ENCODE data around the gene PLEKHA5. TPM values are rescaled to one million over a fixed set of nuclear protein-coding genes. Genes with fewer than 3 reads are reported as not detected.
"Not testable (repeated sequence)": the region's sequence is repeated elsewhere in the genome, so short reads cannot be mapped to it uniquely, and the experiment has no call there.

Gene PLEKHA5
- 45.7 TPM for polyA plus RNA-seq (2013, experiment 1 of 4)
- polyA plus RNA-seq (2013, experiment 2 of 4): 43.3 TPM
- 47.0 TPM for polyA plus RNA-seq (2013, experiment 3 of 4)
- polyA plus RNA-seq (2013, experiment 4 of 4): 54.6 TPM

GRCh38 chr12:19129486-19130223 is at the start of gene PLEKHA5:
TSS of gene PLEKHA5 (plus strand) at chr12:19129733. CDS start at chr12:19129800, 67 bp downstream.
- no peaks in the 10 kb centered on the region for H3K27me3 ChIP-seq (ENCODE audit: control insufficient read depth, insufficient read depth, low read length, poor library complexity, severe bottlenecking)
- H3K4me3 ChIP-seq (ENCODE audit: insufficient read depth, low read depth, low read length): peak within 1 kb of the TSS; percentile 91
- 0% methylated on average over 103 of the region's 103 CpGs for WGBS, 2 experiments
- H3K36me3 ChIP-seq (ENCODE audit: control insufficient read depth, insufficient read depth, low read length): no peaks in the 10 kb centered on the region
- peaks cover 3% of the 10 kb centered on the region for H3K4me1 ChIP-seq (ENCODE audit: control insufficient read depth, insufficient read depth, low read length)
- peak within 1 kb of the TSS; percentile 78 for H3K27ac ChIP-seq (ENCODE audit: insufficient read depth, low read depth, low read length, poor library complexity, severe bottlenecking)
- H3K9me3 ChIP-seq (ENCODE audit: control insufficient read depth, low read length): no peaks in the 10 kb centered on the region

GRCh38 chr12:19080918-19081317 is 48.6 kb upstream of the PLEKHA5 start:
- Histone ChIP-seq H3K27ac (ENCODE audit: insufficient read depth, low read depth, low read length, poor library complexity, severe bottlenecking) (no peak overlapping the region), H3K9me3 (ENCODE audit: control insufficient read depth, low read length) (no peaks in the 10 kb centered on the region), H3K27me3 (ENCODE audit: control insufficient read depth, insufficient read depth, low read length, poor library complexity, severe bottlenecking) (no peaks in the 10 kb centered on the region), H3K4me3 (ENCODE audit: insufficient read depth, low read depth, low read length) (no peak overlapping the region), H3K36me3 (ENCODE audit: control insufficient read depth, insufficient read depth, low read length) (no peaks in the 10 kb centered on the region), H3K4me1 (ENCODE audit: control insufficient read depth, insufficient read depth, low read length) (no peaks in the 10 kb centered on the region)
- 89 to 96% methylated on average over 2 of the region's 2 CpGs for WGBS, 2 experiments

GRCh38 chr12:19082365-19082911 is 47.1 kb upstream of the PLEKHA5 start:
- no peaks in the 10 kb centered on the region for H3K9me3 ChIP-seq (ENCODE audit: control insufficient read depth, low read length)
- no peak overlapping the region for H3K4me3 ChIP-seq (ENCODE audit: insufficient read depth, low read depth, low read length)
- WGBS, 2 experiments: 94 to 95% methylated on average over 7 of the region's 7 CpGs
- no peaks in the 10 kb centered on the region for H3K36me3 ChIP-seq (ENCODE audit: control insufficient read depth, insufficient read depth, low read length)
- H3K4me1 ChIP-seq (ENCODE audit: control insufficient read depth, insufficient read depth, low read length): no peaks in the 10 kb centered on the region
- H3K27ac ChIP-seq (ENCODE audit: insufficient read depth, low read depth, low read length, poor library complexity, severe bottlenecking): no peak overlapping the region
- no peaks in the 10 kb centered on the region for H3K27me3 ChIP-seq (ENCODE audit: control insufficient read depth, insufficient read depth, low read length, poor library complexity, severe bottlenecking)

GRCh38 chr12:19084547-19084946 is 45.0 kb upstream of the PLEKHA5 start:
- Histone ChIP-seq H3K4me1 (ENCODE audit: control insufficient read depth, insufficient read depth, low read length) (no peaks in the 10 kb centered on the region), H3K27ac (ENCODE audit: insufficient read depth, low read depth, low read length, poor library complexity, severe bottlenecking) (no peak overlapping the region), H3K27me3 (ENCODE audit: control insufficient read depth, insufficient read depth, low read length, poor library complexity, severe bottlenecking) (no peaks in the 10 kb centered on the region), H3K9me3 (ENCODE audit: control insufficient read depth, low read length) (no peaks in the 10 kb centered on the region), H3K4me3 (ENCODE audit: insufficient read depth, low read depth, low read length) (no peak overlapping the region), H3K36me3 (ENCODE audit: control insufficient read depth, insufficient read depth, low read length) (no peaks in the 10 kb centered on the region)
- 93 to 94% methylated on average over 4 of the region's 4 CpGs for WGBS, 2 experiments

- Histone ChIP-seq H3K36me3 (ENCODE audit: control insufficient read depth, insufficient read depth, low read length) (no peaks in the 10 kb centered on the region), H3K27ac (ENCODE audit: insufficient read depth, low read depth, low read length, poor library complexity, severe bottlenecking) (no peak overlapping the region), H3K27me3 (ENCODE audit: control insufficient read depth, insufficient read depth, low read length, poor library complexity, severe bottlenecking) (no peaks in the 10 kb centered on the region), H3K9me3 (ENCODE audit: control insufficient read depth, low read length) (no peaks in the 10 kb centered on the region), H3K4me3 (ENCODE audit: insufficient read depth, low read depth, low read length) (no peak overlapping the region), H3K4me1 (ENCODE audit: control insufficient read depth, insufficient read depth, low read length) (no peaks in the 10 kb centered on the region)
- WGBS, 2 experiments: 88 to 94% methylated on average over 2 of the region's 2 CpGs
Observed at GRCh38 chr12:19085090-19085489, 44.4 kb upstream of the PLEKHA5 start.

- 93 to 95% methylated on average over 3 of the region's 3 CpGs for WGBS, 2 experiments
- H3K4me1 ChIP-seq (ENCODE audit: control insufficient read depth, insufficient read depth, low read length): no peaks in the 10 kb centered on the region
- no peaks in the 10 kb centered on the region for H3K9me3 ChIP-seq (ENCODE audit: control insufficient read depth, low read length)
- H3K27me3 ChIP-seq (ENCODE audit: control insufficient read depth, insufficient read depth, low read length, poor library complexity, severe bottlenecking): no peaks in the 10 kb centered on the region
- H3K4me3 ChIP-seq (ENCODE audit: insufficient read depth, low read depth, low read length): no peak overlapping the region
- no peaks in the 10 kb centered on the region for H3K36me3 ChIP-seq (ENCODE audit: control insufficient read depth, insufficient read depth, low read length)
- H3K27ac ChIP-seq (ENCODE audit: insufficient read depth, low read depth, low read length, poor library complexity, severe bottlenecking): no peak overlapping the region
Observed at GRCh38 chr12:19088606-19089005, 40.9 kb upstream of the PLEKHA5 start.

- not testable (repeated sequence) for H3K27ac ChIP-seq (ENCODE audit: insufficient read depth, low read depth, low read length, poor library complexity, severe bottlenecking); H3K4me1 ChIP-seq (ENCODE audit: control insufficient read depth, insufficient read depth, low read length); H3K9me3 ChIP-seq (ENCODE audit: control insufficient read depth, low read length); H3K27me3 ChIP-seq (ENCODE audit: control insufficient read depth, insufficient read depth, low read length, poor library complexity, severe bottlenecking); H3K36me3 ChIP-seq (ENCODE audit: control insufficient read depth, insufficient read depth, low read length); H3K4me3 ChIP-seq (ENCODE audit: insufficient read depth, low read depth, low read length)
- 64 to 90% methylated on average over 1 to 3 of the region's 4 CpGs for WGBS, 2 experiments
Observed at GRCh38 chr12:19092482-19092881, 37.1 kb upstream of the PLEKHA5 start.

- no peak overlapping the region for H3K27ac ChIP-seq (ENCODE audit: insufficient read depth, low read depth, low read length, poor library complexity, severe bottlenecking)
- 94 to 98% methylated on average over 3 of the region's 3 CpGs for WGBS, 2 experiments
Observed at GRCh38 chr12:19093218-19093617, 36.3 kb upstream of the PLEKHA5 start.

GRCh38 chr12:19095331-19095730 is 34.2 kb upstream of the PLEKHA5 start:
- Histone ChIP-seq H3K4me3 (ENCODE audit: insufficient read depth, low read depth, low read length) (no peak overlapping the region), H3K9me3 (ENCODE audit: control insufficient read depth, low read length) (no peaks in the 10 kb centered on the region), H3K36me3 (ENCODE audit: control insufficient read depth, insufficient read depth, low read length) (no peaks in the 10 kb centered on the region), H3K27ac (ENCODE audit: insufficient read depth, low read depth, low read length, poor library complexity, severe bottlenecking) (no peak overlapping the region), H3K4me1 (ENCODE audit: control insufficient read depth, insufficient read depth, low read length) (no peaks in the 10 kb centered on the region), H3K27me3 (ENCODE audit: control insufficient read depth, insufficient read depth, low read length, poor library complexity, severe bottlenecking) (no peaks in the 10 kb centered on the region)
- WGBS, 2 experiments: 95 to 97% methylated on average over 3 of the region's 3 CpGs

More at GRCh38 chr12:19093218-19093617, 36.3 kb upstream of the PLEKHA5 start:
- H3K27me3 ChIP-seq (ENCODE audit: control insufficient read depth, insufficient read depth, low read length, poor library complexity, severe bottlenecking): no peaks in the 10 kb centered on the region
- no peaks in the 10 kb centered on the region for H3K4me1 ChIP-seq (ENCODE audit: control insufficient read depth, insufficient read depth, low read length)
- no peaks in the 10 kb centered on the region for H3K9me3 ChIP-seq (ENCODE audit: control insufficient read depth, low read length)
- H3K36me3 ChIP-seq (ENCODE audit: control insufficient read depth, insufficient read depth, low read length): no peaks in the 10 kb centered on the region
- no peak overlapping the region for H3K4me3 ChIP-seq (ENCODE audit: insufficient read depth, low read depth, low read length)

GRCh38 chr12:19095756-19096480 is 33.6 kb upstream of the PLEKHA5 start:
- 86 to 93% methylated on average over 7 to 8 of the region's 8 CpGs for WGBS, 2 experiments
- H3K36me3 ChIP-seq (ENCODE audit: control insufficient read depth, insufficient read depth, low read length): no peaks in the 10 kb centered on the region
- no peaks in the 10 kb centered on the region for H3K27me3 ChIP-seq (ENCODE audit: control insufficient read depth, insufficient read depth, low read length, poor library complexity, severe bottlenecking)
- H3K27ac ChIP-seq (ENCODE audit: insufficient read depth, low read depth, low read length, poor library complexity, severe bottlenecking): no peak overlapping the region
- H3K4me3 ChIP-seq (ENCODE audit: insufficient read depth, low read depth, low read length): no peak overlapping the region
- no peaks in the 10 kb centered on the region for H3K9me3 ChIP-seq (ENCODE audit: control insufficient read depth, low read length)
- H3K4me1 ChIP-seq (ENCODE audit: control insufficient read depth, insufficient read depth, low read length): no peaks in the 10 kb centered on the region

All from ectodermal cell (in vitro differentiated cells).